Measurements from ENCODE around the gene TLL1. TPM values are rescaled to one million over a fixed set of nuclear protein-coding genes. Genes with fewer than 3 reads are reported as not detected.

TLL1 gene
- total and polyA plus RNA-seq, 2 donors (not counting 3 experiments of a cell fraction or from before 2014, with no cell fraction given): 0.41 to 1.4 TPM

GRCh38 chr4:165828928-165829327, 44.1 kb upstream of the TLL1 start:
- POLR2A ChIA-PET: no interaction called here
- Histone ChIP-seq H2AFZ (ENCODE audit: low read depth, low read length) (no peak overlapping the region), H3K9ac (replicated peaks; ENCODE audit: extremely low read depth, insufficient read depth, low read length) (no peak overlapping the region), H3K4me2 (ENCODE audit: insufficient read depth, low read length) (no peak overlapping the region), H3K4me1 (ENCODE audit: control insufficient read depth, extremely low read depth, insufficient read depth, low read length) (no peaks in the 10 kb centered on the region), H3K9me1 (replicated peaks; ENCODE audit: control insufficient read depth, extremely low read depth, insufficient read depth, low read length) (no peaks in the 10 kb centered on the region), H3K9me3 (replicated peaks; ENCODE audit: control insufficient read depth, insufficient read depth, low read length) (no peaks in the 10 kb centered on the region), H3K27me3 (ENCODE audit: control insufficient read depth in 2 of 2, insufficient read depth in 2 of 2, low read length in 2 of 2) (no peaks in the 10 kb centered on the region), H3K4me3 (replicated peaks in 1 of 3; ENCODE audit: insufficient read depth in 1 of 3, low read depth in 1 of 3, low read length in 3 of 3) (no peak overlapping the region), H3K27ac (ENCODE audit: insufficient read depth, low read depth, low read length) (no peak overlapping the region), H3K79me2 (ENCODE audit: control insufficient read depth, insufficient read depth, low read length) (no peaks in the 10 kb centered on the region), H4K20me1 (replicated peaks; ENCODE audit: control insufficient read depth, extremely low read depth, insufficient read depth, low read length) (no peaks in the 10 kb centered on the region), H3K36me3 (ENCODE audit: control insufficient read depth in 2 of 2, extremely low read depth in 1 of 2, insufficient read depth in 2 of 2, low read length in 2 of 2) (no peaks in the 10 kb centered on the region)
- intact Hi-C loops (cut with micrococcal nuclease) (no loop called here), dilution Hi-C loops (cut with MboI; ENCODE audit: extremely low pct_ligation_motif_present, low sequenced_read_pairs) (no loop called here)
- TF ChIP-seq MAX (IDR thresholded peaks at IDR 0.05; ENCODE audit: insufficient read depth, insufficient read length) (no peak), FOS (IDR thresholded peaks at IDR 0.05; ENCODE audit: borderline replicate concordance, insufficient read depth, low read length) (no peak), JUN (IDR thresholded peaks at IDR 0.05; ENCODE audit: borderline replicate concordance, insufficient read depth, insufficient read length, low read depth) (no peak), POLR2AphosphoS5 (IDR thresholded peaks at IDR 0.05; ENCODE audit: insufficient read depth, low read depth, low read length) (no peak), MYC (IDR thresholded peaks at IDR 0.05; ENCODE audit: low read depth, low read length) (no peak), CTCF (IDR thresholded peaks at IDR 0.05; ENCODE audit: extremely low read depth in 1 of 2, insufficient read depth in 1 of 2, low read depth in 1 of 2, low read length in 2 of 2) (no peak), POLR2A (IDR thresholded peaks at IDR 0.05; ENCODE audit: low read depth, low read length) (no peak), GATA2 (IDR thresholded peaks at IDR 0.05; ENCODE audit: insufficient read depth, insufficient read length, low read depth, low read length) (no peak), EZH2 (IDR thresholded peaks at IDR 0.05; ENCODE audit: borderline replicate concordance, low read depth, low read length, severe bottlenecking) (no peak)
- DNase-seq (ENCODE audit: low read depth, low spot score): no peak
- no TSS peak for BruUV-seq (replicated peaks)
- no peak for FAIRE-seq
- CTCF ChIA-PET: no interaction called here

All from endothelial cell of umbilical vein (primary cell).